GM12873 (cell line): ENCODE results near the gene PARD6G.

Experiments
- CTCF ChIP-seq: IDR thresholded peaks from 2 replicates; pipeline ENCODE4 v1.5.1; 2012; ENCODE audit warnings: low read depth, mild to moderate bottlenecking, moderate library complexity, low read length, control low read depth; ENCODE audit not compliant: insufficient read depth; ENCODE audit errors: missing control alignments

The PARD6G gene

GRCh38 chr18:80169607-80170006 lies 77.7 kb downstream of the PARD6G start:
- no peak for TF ChIP-seq CTCF

GRCh38 chr18:80168982-80169381 lies 78.3 kb downstream of the PARD6G start:
- TF ChIP-seq CTCF = no peak

- no peak for TF ChIP-seq CTCF
Observed at GRCh38 chr18:80168346-80168745, 79.0 kb downstream of the PARD6G start.

- no peak for TF ChIP-seq CTCF
Observed at GRCh38 chr18:80167931-80168330, 79.4 kb downstream of the PARD6G start.

GRCh38 chr18:80167331-80167730 lies 80.0 kb downstream of the PARD6G start:
- TF ChIP-seq CTCF = no peak

GRCh38 chr18:80166725-80167124 lies 80.6 kb downstream of the PARD6G start:
- no peak for TF ChIP-seq CTCF

- no peak for TF ChIP-seq CTCF
Observed at GRCh38 chr18:80166240-80166639, 81.1 kb downstream of the PARD6G start.
